A673 (cell line): ENCODE data around the gene DHX29. TPM values are rescaled to one million over a fixed set of nuclear protein-coding genes. Genes with fewer than 3 reads are reported as not detected.

Source experiments
- BruUV-seq: library from RNA; stranded (reverse); fragments of 400-500 nt; replicated peaks from 2 replicates; lab custom pipeline; 2021; lab: Mats Ljungman, UMichigan
- CTCF ChIA-PET: fragments of 300-600 bp; sonication (Branson Sonifier 250); formaldehyde crosslinking; loops from one replicate; lab custom pipeline; 2022; ENCODE audit warnings: antibody characterized with exemption; lab: Charles Lee
- POLR2A ChIA-PET: fragments of 300-600 bp; sonication (Branson Sonifier 250); formaldehyde crosslinking; loops from one replicate; lab custom pipeline; 2022; ENCODE audit warnings: antibody characterized with exemption; ENCODE audit not compliant: low non-redundant PET; lab: Charles Lee
- DNase-seq: peaks from one replicate; pipeline ENCODE4 v3.0.0-alpha.2; 2015; ENCODE audit warnings: low spot score
- H3K27ac ChIP-seq: fragments of 200-600 bp; sonication (generic); 2 replicates; pipeline ENCODE4 v1.5.1; 2016; ENCODE audit warnings: mixed run types, low read depth, mild to moderate bottlenecking, mixed read lengths, antibody characterized with exemption, low read length; ENCODE audit not compliant: poor library complexity, severe bottlenecking
- H3K27me3 ChIP-seq: fragments of 200-600 bp; sonication (generic); replicated peaks from 2 replicates; pipeline ENCODE4 v1.6.1; 2017; ENCODE audit warnings: mixed run types, low read depth, mild to moderate bottlenecking, mixed read lengths, antibody characterized with exemption, low read length; ENCODE audit not compliant: insufficient read depth, poor library complexity
- H3K36me3 ChIP-seq: fragments of 200-600 bp; sonication (generic); 2 replicates; pipeline ENCODE4 v1.6.1; 2016; ENCODE audit warnings: mixed run types, mild to moderate bottlenecking, mixed read lengths, antibody characterized with exemption, low read length; ENCODE audit not compliant: insufficient read depth, poor library complexity, severe bottlenecking
- H3K4me1 ChIP-seq: fragments of 200-600 bp; sonication (generic); 2 replicates; pipeline ENCODE4 v1.6.1; 2017; ENCODE audit warnings: mixed run types, mild to moderate bottlenecking, mixed read lengths, antibody characterized with exemption, low read length; ENCODE audit not compliant: insufficient read depth, poor library complexity, severe bottlenecking
- H3K4me3 ChIP-seq: fragments of 200-600 bp; sonication (generic); 2 replicates; pipeline ENCODE4 v1.5.1; 2016; ENCODE audit warnings: low read depth, mixed run types, mild to moderate bottlenecking, mixed read lengths, low read length; ENCODE audit not compliant: poor library complexity, severe bottlenecking
- H3K9me3 ChIP-seq: fragments of 200-600 bp; sonication (generic); 2 replicates; pipeline ENCODE4 v1.6.1; 2016; ENCODE audit warnings: mixed run types, low read depth, mild to moderate bottlenecking, mixed read lengths, antibody characterized with exemption, low read length; ENCODE audit not compliant: poor library complexity, severe bottlenecking
- CTCF ChIP-seq: fragments of 300-800, 200-600 bp; sonication (generic); conservative IDR thresholded peaks from 2 replicates; pipeline ENCODE4 v1.5.1; 2017; ENCODE audit warnings: low read depth, mild to moderate bottlenecking, antibody characterized with exemption, low read length, moderate library complexity, mixed read lengths
- EZH2 ChIP-seq: fragments of 200-600 bp; sonication (generic); IDR thresholded peaks from 2 replicates; pipeline ENCODE4 v1.6.1; 2017; ENCODE audit warnings: borderline replicate concordance, low read depth, mild to moderate bottlenecking, mixed read lengths, antibody characterized with exemption, low read length; ENCODE audit not compliant: poor library complexity, severe bottlenecking
- intact Hi-C: fragments of 100-400 bp; cut with micrococcal nuclease; formaldehyde crosslinking; loops from one replicate; pipeline ENCODE4 v1.10.0; 2022; ENCODE audit not compliant: unreplicated experiment
- total RNA-seq: library from RNA; stranded (reverse); gene quantifications from 2 replicates; pipeline ENCODE4 v1.2.3, GENCODE V29; 2021

DHX29 gene
- total RNA-seq, 1 experiment from 2014 or later: 28.6 TPM

GRCh38 chr5:55343609-55344008 lies 36.1 kb upstream of the DHX29 start:
- TF ChIP-seq EZH2 (no peak), CTCF (no peak)
- no peaks in the 10 kb centered on the region for H3K27me3 ChIP-seq
- ChIA-PET POLR2A (no interaction called here), CTCF (interaction anchor here (0.7 kb wide), 1 partner anchor 361 kb away, joined by 4 read pairs; no protein-coding TSS in a partner anchor)
- peaks cover 48% of the 10 kb centered on the region for H3K36me3 ChIP-seq
- intact Hi-C loops: loop anchor here (5.0 kb wide), 1 partner anchor 349 kb away; no protein-coding TSS in a partner anchor
- H3K4me1 ChIP-seq: peaks cover 5% of the 10 kb centered on the region
- H3K4me3 ChIP-seq: no peak overlapping the region
- no peak for DNase-seq
- BruUV-seq: no TSS peak
- H3K9me3 ChIP-seq: no peaks in the 10 kb centered on the region
- peak overlapping the region; percentile 21 for H3K27ac ChIP-seq

- no peaks in the 10 kb centered on the region for H3K9me3 ChIP-seq
- ChIA-PET CTCF (interaction anchor here (0.7 kb wide), 1 partner anchor 362 kb away, joined by 4 read pairs; no protein-coding TSS in a partner anchor), POLR2A (no interaction called here)
- H3K4me3 ChIP-seq: no peak overlapping the region
- H3K27me3 ChIP-seq: no peaks in the 10 kb centered on the region
- no peak overlapping the region for H3K27ac ChIP-seq
- H3K36me3 ChIP-seq: peaks cover 48% of the 10 kb centered on the region
- peaks cover 5% of the 10 kb centered on the region for H3K4me1 ChIP-seq
- no peak for DNase-seq
- no TSS peak for BruUV-seq
- TF ChIP-seq EZH2 (no peak), CTCF (no peak)
- intact Hi-C loops: loop anchor here (5.0 kb wide), 1 partner anchor 349 kb away; no protein-coding TSS in a partner anchor
Observed at GRCh38 chr5:55343107-55343506, 35.6 kb upstream of the DHX29 start.

GRCh38 chr5:55338810-55339243 lies 31.3 kb upstream of the DHX29 start:
- CTCF ChIA-PET: interaction anchor here (0.6 kb wide), 1 partner anchor 1225 kb away, joined by 3 read pairs; no protein-coding TSS in a partner anchor
- Histone ChIP-seq H3K4me3 (no peak overlapping the region), H3K27me3 (no peaks in the 10 kb centered on the region), H3K27ac (no peak overlapping the region), H3K4me1 (peaks cover 5% of the 10 kb centered on the region), H3K36me3 (peaks cover 16% of the 10 kb centered on the region), H3K9me3 (no peaks in the 10 kb centered on the region)
- no peak for DNase-seq
- BruUV-seq: no TSS peak
- TF ChIP-seq CTCF (no peak), EZH2 (no peak)
- intact Hi-C loops: no loop called here
- POLR2A ChIA-PET: interaction anchor here (0.7 kb wide), 1 partner anchor 115 kb away, joined by 7 read pairs; no protein-coding TSS in a partner anchor
